WTC11 (cell line): ENCODE data around the gene CD74. TPM values are rescaled to one million over a fixed set of nuclear protein-coding genes. Genes with fewer than 3 reads are reported as not detected.

ENCODE experiments used
- ATAC-seq: fragments of 200-7000 bp; cut with Tn5 transposase; 2 replicates; pipeline ENCODE4 v1.10.0; 2021; ENCODE audit warnings: mild to moderate bottlenecking, moderate library complexity
- CTCF ChIA-PET: fragments of 300-600 bp; sonication (Branson Sonifier 250); formaldehyde crosslinking; loops from one replicate; lab custom pipeline; 2021; ENCODE audit warnings: antibody characterized with exemption; lab: Charles Lee
- POLR2A ChIA-PET: fragments of 350-600 bp; sonication (Branson Sonifier 250); formaldehyde crosslinking; loops from one replicate; lab custom pipeline; 2021; ENCODE audit warnings: antibody characterized with exemption; lab: Charles Lee
- DNase-seq: peaks from one replicate; pipeline ENCODE4 v3.0.0; 2021; ENCODE audit warnings: low spot score
- H3K27ac Mint-ChIP-seq: 2 replicates; pipeline ENCODE4 v1.8.0; 2021; ENCODE audit warnings: mixed read lengths
- H3K27me3 Mint-ChIP-seq: 2 replicates; pipeline ENCODE4 v1.8.0; 2021; ENCODE audit warnings: low read depth, mild to moderate bottlenecking, moderate library complexity, mixed read lengths
- H3K36me3 Mint-ChIP-seq: 2 replicates; pipeline ENCODE4 v1.8.0; 2021; ENCODE audit warnings: mixed read lengths
- H3K4me1 Mint-ChIP-seq: 2 replicates; pipeline ENCODE4 v1.8.0; 2022; ENCODE audit warnings: mixed read lengths
- H3K4me3 Mint-ChIP-seq: 2 replicates; pipeline ENCODE4 v1.8.0; 2021; ENCODE audit warnings: mild to moderate bottlenecking, moderate library complexity, mixed read lengths
- H3K9me3 Mint-ChIP-seq: 2 replicates; pipeline ENCODE4 v1.8.0; 2021; ENCODE audit warnings: mixed read lengths
- CBFB ChIP-seq: sonication (generic); formaldehyde crosslinking; IDR thresholded peaks from 2 replicates; pipeline ENCODE4 v1.8.1; 2022; ENCODE audit warnings: mild to moderate bottlenecking, low read depth, missing genetic modification reagents
- CREB1 ChIP-seq: sonication (generic); formaldehyde crosslinking; IDR thresholded peaks from 2 replicates; pipeline ENCODE4 v1.8.0; 2023; ENCODE audit warnings: mild to moderate bottlenecking, missing genetic modification reagents
- CTCF ChIP-seq: fragments of 200-600 bp; IDR thresholded peaks from 2 replicates; pipeline ENCODE4 v1.8.0; 2022; ENCODE audit warnings: antibody characterized with exemption
- GABPB1 ChIP-seq: sonication (generic); formaldehyde crosslinking; IDR thresholded peaks from 2 replicates; pipeline ENCODE4 v1.8.1; 2023; ENCODE audit warnings: mild to moderate bottlenecking, missing genetic modification reagents
- HMGXB4 ChIP-seq: sonication (generic); formaldehyde crosslinking; IDR thresholded peaks from 2 replicates; pipeline ENCODE4 v1.8.1; 2023; ENCODE audit warnings: mild to moderate bottlenecking, moderate library complexity, missing genetic modification reagents
- MLX ChIP-seq: sonication (generic); formaldehyde crosslinking; IDR thresholded peaks from 2 replicates; pipeline ENCODE4 v1.8.1; 2023; ENCODE audit warnings: mild to moderate bottlenecking, missing genetic modification reagents, moderate library complexity
- NFE2L1 ChIP-seq: sonication (generic); formaldehyde crosslinking; IDR thresholded peaks from 2 replicates; pipeline ENCODE4 v1.8.1; 2023; ENCODE audit warnings: missing genetic modification reagents
- SMAD4 ChIP-seq: sonication (generic); formaldehyde crosslinking; IDR thresholded peaks from 2 replicates; pipeline ENCODE4 v1.8.0; 2022; ENCODE audit warnings: mild to moderate bottlenecking, missing genetic modification reagents
- STAT6 ChIP-seq: sonication (generic); formaldehyde crosslinking; conservative IDR thresholded peaks from 2 replicates; pipeline ENCODE4 v1.8.1; 2023; ENCODE audit warnings: mild to moderate bottlenecking, low read depth, missing genetic modification reagents, moderate library complexity
- TEAD4 ChIP-seq: sonication (generic); formaldehyde crosslinking; IDR thresholded peaks from 2 replicates; pipeline ENCODE4 v1.8.0; 2022; ENCODE audit warnings: mild to moderate bottlenecking, missing genetic modification reagents
- USF2 ChIP-seq: sonication (generic); formaldehyde crosslinking; IDR thresholded peaks from 2 replicates; pipeline ENCODE4 v1.8.1; 2023; ENCODE audit warnings: mild to moderate bottlenecking, missing genetic modification reagents, moderate library complexity
- ZBTB43 ChIP-seq: sonication (generic); formaldehyde crosslinking; IDR thresholded peaks from 2 replicates; pipeline ENCODE4 v1.8.1; 2023; ENCODE audit warnings: mild to moderate bottlenecking, missing genetic modification reagents
- ZNF219 ChIP-seq: sonication (generic); formaldehyde crosslinking; IDR thresholded peaks from 2 replicates; pipeline ENCODE4 v1.8.0; 2023; ENCODE audit warnings: missing genetic modification reagents, mild to moderate bottlenecking, borderline replicate concordance
- ZNF396 ChIP-seq: fragments of 250-450 bp; sonication (Bioruptor Pico); IDR thresholded peaks from 2 replicates; pipeline ENCODE4 v1.8.0; 2021; ENCODE audit warnings: mild to moderate bottlenecking, moderate library complexity, borderline replicate concordance
- ZNF423 ChIP-seq: fragments of 250-450 bp; sonication (Bioruptor Pico); IDR thresholded peaks from 2 replicates; pipeline ENCODE4 v2.1.2; 2022; ENCODE audit warnings: mild to moderate bottlenecking, moderate library complexity
- ZNF425 ChIP-seq: fragments of 250-450 bp; sonication (Bioruptor Pico); conservative IDR thresholded peaks from 2 replicates; pipeline ENCODE4 v1.9.0; 2021; ENCODE audit warnings: mild to moderate bottlenecking
- ZNF671 ChIP-seq: fragments of 250-450 bp; sonication (Bioruptor Pico); IDR thresholded peaks from 2 replicates; pipeline ENCODE4 v1.8.0; 2021; ENCODE audit warnings: mild to moderate bottlenecking
- total RNA-seq: library from RNA; stranded (reverse); gene quantifications from 3 replicates; pipeline ENCODE4 v1.2.3, GENCODE V29; 2021

The CD74 gene
- total RNA-seq, 1 experiment from 2014 or later, result 28.2 TPM

GRCh38 chr5:150446583-150446982, 33.9 kb upstream of the CD74 start:
- H3K27ac Mint-ChIP-seq, result peak overlapping the region; percentile 83
- peaks cover 39% of the 10 kb centered on the region for H3K4me1 Mint-ChIP-seq
- peaks cover 4% of the 10 kb centered on the region for H3K9me3 Mint-ChIP-seq
- ChIA-PET POLR2A (interaction anchor here (0.6 kb wide), 1 partner anchor 939 kb away, joined by 3 read pairs; no protein-coding TSS in a partner anchor), CTCF (interaction anchor here (0.6 to 1.3 kb wide), 2 partner anchors 33 to 48 kb away, joined by 3 read pairs; no protein-coding TSS in a partner anchor)
- H3K4me3 Mint-ChIP-seq, result no peak overlapping the region
- no peak for DNase-seq
- H3K27me3 Mint-ChIP-seq, result no peaks in the 10 kb centered on the region; the same call in 1 of the 2 replicates
- peaks cover 61% of the 10 kb centered on the region for H3K36me3 Mint-ChIP-seq
- ATAC-seq, result no peak
- TF ChIP-seq ZBTB43 (CRISPR knock-in tag), result no peak
- no peak for TF ChIP-seq HMGXB4 (CRISPR knock-in tag)
- TF ChIP-seq ZNF219, result no peak
- TF ChIP-seq TEAD4 (CRISPR knock-in tag), result no peak
- TF ChIP-seq CREB1 (CRISPR knock-in tag), result no peak
- TF ChIP-seq NFE2L1 (CRISPR knock-in tag), result no peak
- no peak for TF ChIP-seq CBFB (CRISPR knock-in tag)
- no peak for TF ChIP-seq USF2
- no peak for TF ChIP-seq ZNF396 (CRISPR knock-in tag)
- TF ChIP-seq MLX (CRISPR knock-in tag), result no peak
- no peak for TF ChIP-seq STAT6
- TF ChIP-seq GABPB1, result no peak
- no peak for TF ChIP-seq ZNF423 (CRISPR knock-in tag)

GRCh38 chr5:150446088-150446487, 33.4 kb upstream of the CD74 start:
- Mint-ChIP-seq H3K27me3 (no peaks in the 10 kb centered on the region; the same call in 1 of the 2 replicates), H3K27ac (peak overlapping the region; percentile 83), H3K9me3 (peaks cover under 1% of the 10 kb centered on the region), H3K4me1 (peaks cover 44% of the 10 kb centered on the region), H3K4me3 (no peak overlapping the region; the same call in 1 of the 2 replicates), H3K36me3 (peaks cover 61% of the 10 kb centered on the region)
- POLR2A ChIA-PET, result interaction anchor here (0.6 kb wide), 1 partner anchor 939 kb away, joined by 3 read pairs; no protein-coding TSS in a partner anchor
- no peak for DNase-seq
- TF ChIP-seq SMAD4, result no peak
- 0 out of 2 replicates have a peak, but pooled peaks have one; percentile 53 for TF ChIP-seq ZNF671 (CRISPR knock-in tag)
- CTCF ChIA-PET, result interaction anchor here (1.3 kb wide), 1 partner anchor 48 kb away, joined by 3 read pairs; no protein-coding TSS in a partner anchor
- no peak for ATAC-seq

- Mint-ChIP-seq H3K27ac (peak overlapping the region; percentile 68; the same call in 1 of the 2 replicates), H3K4me3 (no peak overlapping the region), H3K4me1 (peaks cover 52% of the 10 kb centered on the region), H3K27me3 (no peaks in the 10 kb centered on the region; the same call in 1 of the 2 replicates), H3K9me3 (no peaks in the 10 kb centered on the region), H3K36me3 (peaks cover 61% of the 10 kb centered on the region)
- ATAC-seq (no peak), DNase-seq (no peak)
- ChIA-PET CTCF (interaction anchor here (1.0 kb wide), 1 partner anchor 130 kb away, joined by 3 read pairs; no protein-coding TSS in a partner anchor), POLR2A (interaction anchor here (1.2 kb wide), 1 partner anchor 47 kb away, joined by 3 read pairs; no protein-coding TSS in a partner anchor)
- TF ChIP-seq ZNF425 (CRISPR knock-in tag) (no peak), CTCF (no peak), ZBTB43 (CRISPR knock-in tag) (no peak)
Observed at GRCh38 chr5:150444770-150445169, 32.1 kb upstream of the CD74 start.
